ENCODE measurements around the gene AP1B1. TPM values are rescaled to one million over a fixed set of nuclear protein-coding genes. Genes with fewer than 3 reads are reported as not detected.

AP1B1 gene
- total and polyA plus RNA-seq, 2 donors: 33.0 to 33.2 TPM

DNA sequence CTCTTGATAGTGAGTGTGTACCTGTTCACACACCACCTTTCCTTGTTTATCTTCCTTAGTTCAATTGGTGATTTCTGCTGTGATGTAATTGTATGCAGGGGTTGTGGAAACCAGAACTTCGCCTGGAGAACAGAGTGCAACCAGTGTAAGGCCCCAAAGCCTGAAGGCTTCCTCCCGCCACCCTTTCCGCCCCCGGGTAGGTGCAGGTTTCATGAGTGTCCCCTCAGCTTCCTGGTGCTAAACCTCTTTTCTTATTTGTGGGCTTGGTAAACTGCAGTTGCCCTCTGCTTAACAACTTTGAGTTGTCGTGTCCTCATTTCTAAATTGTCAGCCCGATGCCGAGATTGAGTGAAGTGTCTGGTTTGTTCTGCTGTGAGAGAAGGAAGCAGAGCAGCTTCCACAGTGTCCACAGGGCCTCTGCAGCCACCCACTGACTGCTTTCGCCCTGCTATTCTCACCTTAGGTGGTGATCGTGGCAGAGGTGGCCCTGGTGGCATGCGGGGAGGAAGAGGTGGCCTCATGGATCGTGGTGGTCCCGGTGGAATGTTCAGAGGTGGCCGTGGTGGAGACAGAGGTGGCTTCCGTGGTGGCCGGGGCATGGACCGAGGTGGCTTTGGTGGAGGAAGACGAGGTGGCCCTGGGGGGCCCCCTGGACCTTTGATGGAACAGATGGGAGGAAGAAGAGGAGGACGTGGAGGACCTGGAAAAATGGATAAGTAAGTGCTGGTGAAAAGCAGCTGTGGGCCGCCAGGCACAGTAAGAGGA, 89.1 kb downstream of the AP1B1 start:
- WGBS: 97% methylated on average over 19 of the region's 19 CpGs
- Histone ChIP-seq H3K27me3 (ENCODE audit: control insufficient read depth in 2 of 2, insufficient read depth in 1 of 2, low read length in 1 of 2) (peaks cover 0 to 4% of the 10 kb centered on the region in 2 donors), H3K36me3 (ENCODE audit: control insufficient read depth in 2 of 2, insufficient read depth in 2 of 2, low read length in 1 of 2) (peaks cover 65 to 67% of the 10 kb centered on the region in 2 donors), H3K4me3 (ENCODE audit: low read length in 2 of 2) (no peak overlapping the region), H3K27ac (ENCODE audit: low read depth in 1 of 2, low read length in 1 of 2) (no peak overlapping the region), H3K9me3 (ENCODE audit: control insufficient read depth in 2 of 2, insufficient read depth in 1 of 2, low read length in 1 of 2) (no peaks in the 10 kb centered on the region), H3K4me1 (ENCODE audit: control insufficient read depth in 2 of 2, insufficient read depth in 2 of 2, low read length in 2 of 2) (no peaks in the 10 kb centered on the region)
- DNase-seq (ENCODE audit: low read depth in 6 of 9, low spot score in 9 of 9): no peak

- no peaks in the 10 kb centered on the region for H3K27me3 ChIP-seq (ENCODE audit: control insufficient read depth in 2 of 2, insufficient read depth in 1 of 2, low read length in 1 of 2)
These were observed 89.7 kb downstream of the AP1B1 start for GRCh38 chr22:29298641-29299040.

DNA sequence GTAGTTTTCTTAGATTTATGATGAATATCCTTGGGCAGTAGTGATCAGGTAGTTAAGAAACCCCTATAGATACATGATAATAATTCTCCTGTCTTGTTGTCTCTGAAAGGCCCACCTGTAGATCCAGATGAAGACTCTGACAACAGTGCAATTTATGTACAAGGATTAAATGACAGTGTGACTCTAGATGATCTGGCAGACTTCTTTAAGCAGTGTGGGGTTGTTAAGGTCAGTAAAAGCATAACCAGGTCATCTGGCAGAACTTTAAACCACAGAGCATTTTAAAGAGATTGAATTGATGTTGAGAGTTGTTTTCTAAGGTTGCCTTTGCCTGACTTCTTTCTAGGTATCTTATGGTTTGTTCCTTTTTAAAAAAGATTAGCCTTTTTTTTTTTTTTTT, 96.0 kb downstream of the AP1B1 start:
- Histone ChIP-seq H3K9me3 (ENCODE audit: control insufficient read depth in 2 of 2, insufficient read depth in 1 of 2, low read length in 1 of 2) (no peaks in the 10 kb centered on the region), H3K36me3 (ENCODE audit: control insufficient read depth in 2 of 2, insufficient read depth in 2 of 2, low read length in 1 of 2) (peaks cover 74 to 96% of the 10 kb centered on the region in 2 donors), H3K27me3 (ENCODE audit: control insufficient read depth in 2 of 2, insufficient read depth in 1 of 2, low read length in 1 of 2) (no peaks in the 10 kb centered on the region), H3K4me3 (ENCODE audit: low read length in 2 of 2) (no peak overlapping the region), H3K27ac (ENCODE audit: low read depth in 1 of 2, low read length in 1 of 2) (no peak overlapping the region), H3K4me1 (ENCODE audit: control insufficient read depth in 2 of 2, insufficient read depth in 2 of 2, low read length in 2 of 2) (no peaks in the 10 kb centered on the region)
- DNase-seq (ENCODE audit: low read depth in 6 of 9, low spot score in 9 of 9): no peak

More at GRCh38 chr22:29298641-29299040, 89.7 kb downstream of the AP1B1 start:
- Histone ChIP-seq H3K9me3 (ENCODE audit: control insufficient read depth in 2 of 2, insufficient read depth in 1 of 2, low read length in 1 of 2) (no peaks in the 10 kb centered on the region), H3K27ac (ENCODE audit: low read depth in 1 of 2, low read length in 1 of 2) (no peak overlapping the region), H3K4me1 (ENCODE audit: control insufficient read depth in 2 of 2, insufficient read depth in 2 of 2, low read length in 2 of 2) (no peaks in the 10 kb centered on the region), H3K4me3 (ENCODE audit: low read length in 2 of 2) (no peak overlapping the region), H3K36me3 (ENCODE audit: control insufficient read depth in 2 of 2, insufficient read depth in 2 of 2, low read length in 1 of 2) (peaks cover 72% of the 10 kb centered on the region in 2 donors)
- DNase-seq (ENCODE audit: low read depth in 6 of 9, low spot score in 9 of 9): no peak
- 95% methylated on average over 8 of the region's 8 CpGs for WGBS

DNA sequence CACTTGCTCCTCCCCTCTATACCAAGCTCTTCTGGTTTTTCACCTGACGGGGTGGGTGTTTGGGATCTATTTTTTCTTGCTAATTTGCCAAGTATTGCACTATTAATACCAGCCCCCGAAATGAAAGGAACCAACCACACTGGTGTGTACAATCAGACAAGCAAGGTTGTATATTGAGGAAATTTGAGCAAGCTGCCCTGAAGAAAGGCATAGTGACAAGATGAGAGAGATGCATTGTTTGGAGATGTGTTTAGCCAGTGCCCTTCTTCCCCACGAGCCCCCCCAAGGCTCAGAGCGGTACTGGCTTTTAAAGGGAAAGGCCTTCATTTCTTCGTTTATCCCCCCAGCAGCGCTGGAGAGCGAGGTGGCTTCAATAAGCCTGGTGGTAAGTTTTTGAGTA, 97.2 kb downstream of the AP1B1 start:
- DNase-seq (ENCODE audit: low read depth in 6 of 9, low spot score in 9 of 9): no peak
- WGBS: 96% methylated on average over 7 of the region's 7 CpGs
- no peak overlapping the region for H3K27ac ChIP-seq (ENCODE audit: low read depth in 1 of 2, low read length in 1 of 2)
- no peaks in the 10 kb centered on the region for H3K9me3 ChIP-seq (ENCODE audit: control insufficient read depth in 2 of 2, insufficient read depth in 1 of 2, low read length in 1 of 2)
- no peaks in the 10 kb centered on the region for H3K27me3 ChIP-seq (ENCODE audit: control insufficient read depth in 2 of 2, insufficient read depth in 1 of 2, low read length in 1 of 2)
- H3K4me1 ChIP-seq (ENCODE audit: control insufficient read depth in 2 of 2, insufficient read depth in 2 of 2, low read length in 2 of 2): no peaks in the 10 kb centered on the region
- H3K4me3 ChIP-seq (ENCODE audit: low read length in 2 of 2): no peak overlapping the region
- peaks cover 73 to 94% of the 10 kb centered on the region in 2 donors for H3K36me3 ChIP-seq (ENCODE audit: control insufficient read depth in 2 of 2, insufficient read depth in 2 of 2, low read length in 1 of 2)

- Histone ChIP-seq H3K4me3 (ENCODE audit: low read length in 2 of 2) (no peak overlapping the region), H3K27me3 (ENCODE audit: control insufficient read depth in 2 of 2, insufficient read depth in 1 of 2, low read length in 1 of 2) (no peaks in the 10 kb centered on the region), H3K36me3 (ENCODE audit: control insufficient read depth in 2 of 2, insufficient read depth in 2 of 2, low read length in 1 of 2) (peaks cover 74 to 93% of the 10 kb centered on the region in 2 donors), H3K27ac (ENCODE audit: low read depth in 1 of 2, low read length in 1 of 2) (no peak overlapping the region), H3K4me1 (ENCODE audit: control insufficient read depth in 2 of 2, insufficient read depth in 2 of 2, low read length in 2 of 2) (no peaks in the 10 kb centered on the region), H3K9me3 (ENCODE audit: control insufficient read depth in 2 of 2, insufficient read depth in 1 of 2, low read length in 1 of 2) (no peaks in the 10 kb centered on the region)
- 92% methylated on average over 5 of the region's 5 CpGs for WGBS
- DNase-seq (ENCODE audit: low read depth in 6 of 9, low spot score in 9 of 9): no peak
These were observed 98.3 kb downstream of the AP1B1 start for GRCh38 chr22:29290061-29290460.

DNA sequence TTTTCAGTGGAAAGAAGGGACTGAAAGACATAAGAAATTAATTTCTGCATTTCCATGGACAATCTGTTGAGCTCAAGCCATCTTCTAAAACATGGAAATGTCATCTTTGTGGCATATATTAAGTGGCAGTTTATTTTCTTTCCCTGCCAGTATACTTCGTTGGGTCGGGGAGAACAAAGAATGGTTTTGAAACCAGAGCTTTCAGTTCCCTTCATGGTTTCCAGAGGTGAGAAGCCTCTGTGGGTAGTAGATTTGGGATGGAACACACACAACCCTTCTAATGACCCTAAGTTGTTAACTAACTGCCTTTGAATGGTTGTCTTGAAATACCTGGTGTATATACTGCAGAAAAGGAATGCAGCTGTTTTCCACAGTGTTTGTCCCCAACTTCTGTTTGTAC, 99.5 kb downstream of the AP1B1 start:
- DNase-seq (ENCODE audit: low read depth in 6 of 9, low spot score in 9 of 9): no peak
- H3K4me1 ChIP-seq (ENCODE audit: control insufficient read depth in 2 of 2, insufficient read depth in 2 of 2, low read length in 2 of 2): no peaks in the 10 kb centered on the region
- no peak overlapping the region for H3K27ac ChIP-seq (ENCODE audit: low read depth in 1 of 2, low read length in 1 of 2)
- H3K27me3 ChIP-seq (ENCODE audit: control insufficient read depth in 2 of 2, insufficient read depth in 1 of 2, low read length in 1 of 2): no peaks in the 10 kb centered on the region
- H3K9me3 ChIP-seq (ENCODE audit: control insufficient read depth in 2 of 2, insufficient read depth in 1 of 2, low read length in 1 of 2): no peaks in the 10 kb centered on the region
- no peak overlapping the region for H3K4me3 ChIP-seq (ENCODE audit: low read length in 2 of 2)
- WGBS: 86% methylated on average over 2 of the region's 2 CpGs
- H3K36me3 ChIP-seq (ENCODE audit: control insufficient read depth in 2 of 2, insufficient read depth in 2 of 2, low read length in 1 of 2): peaks cover 71 to 93% of the 10 kb centered on the region in 2 donors

- Histone ChIP-seq H3K36me3 (ENCODE audit: control insufficient read depth in 2 of 2, insufficient read depth in 2 of 2, low read length in 1 of 2) (peaks cover 81 to 86% of the 10 kb centered on the region in 2 donors), H3K4me1 (ENCODE audit: control insufficient read depth in 2 of 2, insufficient read depth in 2 of 2, low read length in 2 of 2) (no peaks in the 10 kb centered on the region), H3K4me3 (ENCODE audit: low read length in 2 of 2) (no peak overlapping the region), H3K27me3 (ENCODE audit: control insufficient read depth in 2 of 2, insufficient read depth in 1 of 2, low read length in 1 of 2) (no peaks in the 10 kb centered on the region), H3K27ac (ENCODE audit: low read depth in 1 of 2, low read length in 1 of 2) (no peak overlapping the region), H3K9me3 (ENCODE audit: control insufficient read depth in 2 of 2, insufficient read depth in 1 of 2, low read length in 1 of 2) (no peaks in the 10 kb centered on the region)
- DNase-seq (ENCODE audit: low read depth in 6 of 9, low spot score in 9 of 9): no peak
- 100% methylated on average over 3 of the region's 3 CpGs for WGBS
These were observed 104.2 kb downstream of the AP1B1 start for GRCh38 chr22:29284196-29284595.

DNA sequence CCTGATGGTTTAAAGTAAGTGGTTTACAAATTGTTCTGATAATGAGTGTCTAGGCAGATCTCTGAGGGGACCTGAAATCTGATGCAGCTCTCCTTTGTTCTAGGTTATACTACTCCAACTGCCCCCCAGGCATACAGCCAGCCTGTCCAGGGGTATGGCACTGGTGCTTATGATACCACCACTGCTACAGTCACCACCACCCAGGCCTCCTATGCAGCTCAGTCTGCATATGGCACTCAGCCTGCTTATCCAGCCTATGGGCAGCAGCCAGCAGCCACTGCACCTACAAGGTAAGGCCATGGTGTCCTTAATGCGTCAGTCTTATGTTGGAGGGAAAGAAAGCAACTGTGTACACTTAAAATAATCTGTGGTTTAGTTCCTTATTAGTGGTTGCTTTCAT, 110.4 kb downstream of the AP1B1 start:
- no peaks in the 10 kb centered on the region for H3K9me3 ChIP-seq (ENCODE audit: control insufficient read depth in 2 of 2, insufficient read depth in 1 of 2, low read length in 1 of 2)
- WGBS: 77% methylated on average over 1 of the region's 1 CpG
- H3K36me3 ChIP-seq (ENCODE audit: control insufficient read depth in 2 of 2, insufficient read depth in 2 of 2, low read length in 1 of 2): peaks cover 59 to 88% of the 10 kb centered on the region in 2 donors
- H3K27ac ChIP-seq (ENCODE audit: low read depth in 1 of 2, low read length in 1 of 2): no peak overlapping the region
- H3K4me3 ChIP-seq (ENCODE audit: low read length in 2 of 2): no peak overlapping the region
- H3K4me1 ChIP-seq (ENCODE audit: control insufficient read depth in 2 of 2, insufficient read depth in 2 of 2, low read length in 2 of 2): no peaks in the 10 kb centered on the region
- DNase-seq (ENCODE audit: low read depth in 6 of 9, low spot score in 9 of 9): no peak
- no peaks in the 10 kb centered on the region for H3K27me3 ChIP-seq (ENCODE audit: control insufficient read depth in 2 of 2, insufficient read depth in 1 of 2, low read length in 1 of 2)

All from thymus (tissue), 11 donors.